OCI-LY1 (cell line): ENCODE measurements around the gene PTPRCAP.

Experiments used
- H2AFZ ChIP-seq: fragments of 200-600 bp; sonication (generic), shearing (Covaris generic); 2 replicates; pipeline ENCODE4 v1.6.0; 2014; ENCODE audit warnings: antibody characterized with exemption, mild to moderate bottlenecking, low read length
- H3F3A ChIP-seq: fragments of 200-600 bp; sonication (generic), shearing (Covaris generic); 2 replicates; pipeline ENCODE4 v1.6.0; 2014; ENCODE audit warnings: mild to moderate bottlenecking, antibody characterized with exemption, low read length, moderate library complexity; ENCODE audit not compliant: insufficient read depth
- H3K27ac ChIP-seq: fragments of 200-600 bp; sonication (generic); 2 replicates; pipeline ENCODE4 v1.5.1; 2014; ENCODE audit warnings: low read length, mixed run types, mild to moderate bottlenecking, low read depth; ENCODE audit not compliant: poor library complexity, severe bottlenecking
- H3K27me3 ChIP-seq: fragments of 200-600 bp; sonication (generic); 2 replicates; pipeline ENCODE4 v1.6.0; 2014; ENCODE audit warnings: antibody characterized with exemption, mild to moderate bottlenecking, low read length, moderate library complexity; ENCODE audit not compliant: insufficient read depth
- H3K36me3 ChIP-seq: fragments of 200-600 bp; sonication (generic); 2 replicates; pipeline ENCODE4 v1.6.1; 2014; ENCODE audit warnings: mild to moderate bottlenecking, antibody characterized with exemption, low read length, moderate library complexity, mixed read lengths; ENCODE audit not compliant: insufficient read depth
- H3K4me1 ChIP-seq: fragments of 200-600 bp; sonication (generic); 2 replicates; pipeline ENCODE4 v1.5.1; 2014; ENCODE audit warnings: mild to moderate bottlenecking, low read length, moderate library complexity; ENCODE audit not compliant: insufficient read depth, severe bottlenecking
- H3K4me2 ChIP-seq: fragments of 200-600 bp; sonication (generic), shearing (Covaris generic); 2 replicates; pipeline ENCODE4 v1.6.1; 2014; ENCODE audit warnings: low read length
- H3K4me3 ChIP-seq: fragments of 200-600 bp; sonication (generic); 2 replicates; pipeline ENCODE4 v1.5.1; 2014; ENCODE audit warnings: low read length, low read depth, mild to moderate bottlenecking, mixed read lengths; ENCODE audit not compliant: poor library complexity, severe bottlenecking
- H3K79me2 ChIP-seq: fragments of 200-600 bp; shearing (Covaris generic); 2 replicates; pipeline ENCODE4 v1.6.1; 2016; ENCODE audit warnings: mixed run types, low read length, mixed read lengths; ENCODE audit not compliant: insufficient read depth
- H3K9ac ChIP-seq: fragments of 200-600 bp; sonication (generic), shearing (Covaris generic); 2 replicates; pipeline ENCODE4 v1.6.1; 2014; ENCODE audit warnings: mild to moderate bottlenecking, low read length, mixed read lengths
- H3K9me2 ChIP-seq: fragments of 200-600 bp; sonication (generic), shearing (Covaris generic); 2 replicates; pipeline ENCODE4 v1.6.1; 2014; ENCODE audit warnings: low read depth, mild to moderate bottlenecking, low read length, mixed read lengths
- H3K9me3 ChIP-seq: fragments of 200-600 bp; shearing (Covaris generic); 2 replicates; pipeline ENCODE4 v1.6.1; 2014; ENCODE audit warnings: low read length, mixed read lengths
- H4K20me1 ChIP-seq: fragments of 200-600 bp; sonication (generic), shearing (Covaris generic); 2 replicates; pipeline ENCODE4 v1.6.0; 2016; ENCODE audit warnings: mild to moderate bottlenecking, low read length; ENCODE audit not compliant: insufficient read depth
- EZH2 ChIP-seq: fragments of 200-600 bp; sonication (generic), shearing (Covaris generic); IDR thresholded peaks from 2 replicates; pipeline ENCODE4 v1.8.0; 2017; ENCODE audit warnings: borderline replicate concordance, mixed run types, mild to moderate bottlenecking, antibody characterized with exemption, low read length, moderate library complexity, mixed read lengths
- TF ChIP-seq, protein P1 (sequence below): fragments of 200-600 bp; sonication (generic), shearing (Covaris generic); IDR thresholded peaks from 2 replicates; pipeline ENCODE4 v1.5.1; 2017; ENCODE audit warnings: mild to moderate bottlenecking, antibody characterized with exemption, low read length, moderate library complexity, mixed read lengths

Gene PTPRCAP

DNA sequence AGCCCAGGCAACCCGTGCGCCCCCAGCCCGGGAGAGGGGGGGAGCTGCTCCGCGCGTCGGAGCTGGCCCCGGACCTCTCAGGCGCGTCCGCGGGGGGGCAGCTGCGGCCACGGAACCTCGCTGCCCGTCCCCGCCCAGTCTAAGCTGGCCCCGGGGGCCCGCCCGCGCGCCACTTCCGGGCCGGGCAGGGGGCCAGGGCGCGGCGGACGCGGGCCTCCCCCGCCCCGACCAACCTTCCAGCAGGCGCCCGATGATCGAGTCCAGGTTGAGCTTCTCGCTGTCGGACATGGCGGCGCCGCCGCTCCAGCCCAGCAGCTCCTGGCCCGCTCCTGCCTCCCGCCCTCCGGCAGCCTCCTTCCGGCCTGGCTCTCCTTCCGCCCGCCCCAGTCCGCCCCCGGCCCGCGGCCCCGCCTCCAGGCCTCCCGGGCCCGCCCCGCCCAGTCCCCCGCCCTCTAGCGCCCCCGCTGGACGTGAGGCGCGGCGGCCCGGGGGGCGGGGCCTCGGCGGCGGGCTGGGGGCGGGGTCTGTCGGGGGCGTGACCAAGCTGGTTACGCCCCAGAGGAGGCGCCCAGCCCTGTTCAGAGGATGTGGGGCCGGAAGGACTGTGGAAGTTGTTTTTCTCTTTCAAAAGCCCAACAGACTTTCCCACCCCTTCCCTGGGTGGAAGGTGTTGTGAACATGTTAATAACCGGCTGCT is 35.8 kb downstream of the PTPRCAP start, which contains the start of gene PPP1CA:
PPP1CA (minus strand) TSS at position 364 of the 697 bp plus-strand sequence; CDS start at position 288, 76 bp downstream.
- TF ChIP-seq EZH2 = no peak
- TF ChIP-seq, protein P1, sequence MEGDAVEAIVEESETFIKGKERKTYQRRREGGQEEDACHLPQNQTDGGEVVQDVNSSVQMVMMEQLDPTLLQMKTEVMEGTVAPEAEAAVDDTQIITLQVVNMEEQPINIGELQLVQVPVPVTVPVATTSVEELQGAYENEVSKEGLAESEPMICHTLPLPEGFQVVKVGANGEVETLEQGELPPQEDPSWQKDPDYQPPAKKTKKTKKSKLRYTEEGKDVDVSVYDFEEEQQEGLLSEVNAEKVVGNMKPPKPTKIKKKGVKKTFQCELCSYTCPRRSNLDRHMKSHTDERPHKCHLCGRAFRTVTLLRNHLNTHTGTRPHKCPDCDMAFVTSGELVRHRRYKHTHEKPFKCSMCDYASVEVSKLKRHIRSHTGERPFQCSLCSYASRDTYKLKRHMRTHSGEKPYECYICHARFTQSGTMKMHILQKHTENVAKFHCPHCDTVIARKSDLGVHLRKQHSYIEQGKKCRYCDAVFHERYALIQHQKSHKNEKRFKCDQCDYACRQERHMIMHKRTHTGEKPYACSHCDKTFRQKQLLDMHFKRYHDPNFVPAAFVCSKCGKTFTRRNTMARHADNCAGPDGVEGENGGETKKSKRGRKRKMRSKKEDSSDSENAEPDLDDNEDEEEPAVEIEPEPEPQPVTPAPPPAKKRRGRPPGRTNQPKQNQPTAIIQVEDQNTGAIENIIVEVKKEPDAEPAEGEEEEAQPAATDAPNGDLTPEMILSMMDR = peak; percentile 3; the same call in 1 of the 2 replicates
- no peak within 1 kb of the TSS for H2AFZ ChIP-seq
- H3K36me3 ChIP-seq = peaks cover 38% of the 10 kb centered on the region
- peak within 1 kb of the TSS; percentile 93 for H3K27ac ChIP-seq
- peaks cover 9% of the 10 kb centered on the region; the same call in 1 of the 2 replicates for H3K79me2 ChIP-seq
- peaks cover 89% of the 10 kb centered on the region for H3K4me1 ChIP-seq
- no peaks in the 10 kb centered on the region; the same call in 1 of the 2 replicates for H3F3A ChIP-seq
- H3K9me3 ChIP-seq = no peaks in the 10 kb centered on the region
- peak within 1 kb of the TSS; percentile 96 for H3K9ac ChIP-seq
- peak within 1 kb of the TSS; percentile 94 for H3K4me3 ChIP-seq
- H3K27me3 ChIP-seq = no peaks in the 10 kb centered on the region
- H3K9me2 ChIP-seq = no peaks in the 10 kb centered on the region
- H3K4me2 ChIP-seq = peak within 1 kb of the TSS; percentile 96
- no peaks in the 10 kb centered on the region for H4K20me1 ChIP-seq

DNA sequence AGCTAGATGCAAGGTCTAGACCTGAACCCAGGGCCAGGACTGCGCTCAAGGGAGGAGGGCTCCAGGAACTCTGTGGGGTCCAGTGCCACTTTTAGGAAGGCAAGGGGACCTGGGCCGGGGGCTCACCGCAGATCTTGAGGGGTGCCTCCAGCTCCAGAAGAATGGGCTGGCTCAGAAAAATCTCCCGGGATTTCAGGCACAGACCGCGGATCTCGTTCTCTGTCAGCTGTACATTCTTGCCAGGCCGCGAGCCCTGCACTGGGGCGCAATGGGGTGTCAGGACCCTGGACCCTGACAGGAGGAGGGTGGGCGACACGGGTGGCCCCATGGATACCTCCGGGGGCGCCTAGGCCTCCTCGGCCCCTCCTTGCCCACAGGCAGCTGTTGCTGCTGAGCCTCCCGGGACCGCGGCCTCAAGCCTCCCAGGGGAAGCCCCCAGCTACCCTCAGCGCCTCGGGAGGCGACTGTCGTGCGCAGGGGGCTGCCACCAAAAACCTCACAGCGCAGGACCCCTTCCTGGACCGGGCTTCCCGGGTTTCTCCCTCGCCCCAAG is 36.5 kb downstream of the PTPRCAP start:
- peaks cover 40% of the 10 kb centered on the region for H3K36me3 ChIP-seq
- peak overlapping the region; percentile 96 for H3K9ac ChIP-seq
- H3K9me2 ChIP-seq = no peaks in the 10 kb centered on the region
- peak overlapping the region; percentile 94 for H3K4me3 ChIP-seq
- peaks cover 9% of the 10 kb centered on the region; the same call in 1 of the 2 replicates for H3K79me2 ChIP-seq
- H3K9me3 ChIP-seq = no peaks in the 10 kb centered on the region
- no peak overlapping the region for H2AFZ ChIP-seq
- H3K4me2 ChIP-seq = peak overlapping the region; percentile 96
- H3K4me1 ChIP-seq = peaks cover 83% of the 10 kb centered on the region
- no peaks in the 10 kb centered on the region for H3K27me3 ChIP-seq
- H3K27ac ChIP-seq = peak overlapping the region; percentile 71
- H4K20me1 ChIP-seq = no peaks in the 10 kb centered on the region
- no peaks in the 10 kb centered on the region; the same call in 1 of the 2 replicates for H3F3A ChIP-seq
- no peak for TF ChIP-seq EZH2
- TF ChIP-seq, protein P1 = no peak

DNA sequence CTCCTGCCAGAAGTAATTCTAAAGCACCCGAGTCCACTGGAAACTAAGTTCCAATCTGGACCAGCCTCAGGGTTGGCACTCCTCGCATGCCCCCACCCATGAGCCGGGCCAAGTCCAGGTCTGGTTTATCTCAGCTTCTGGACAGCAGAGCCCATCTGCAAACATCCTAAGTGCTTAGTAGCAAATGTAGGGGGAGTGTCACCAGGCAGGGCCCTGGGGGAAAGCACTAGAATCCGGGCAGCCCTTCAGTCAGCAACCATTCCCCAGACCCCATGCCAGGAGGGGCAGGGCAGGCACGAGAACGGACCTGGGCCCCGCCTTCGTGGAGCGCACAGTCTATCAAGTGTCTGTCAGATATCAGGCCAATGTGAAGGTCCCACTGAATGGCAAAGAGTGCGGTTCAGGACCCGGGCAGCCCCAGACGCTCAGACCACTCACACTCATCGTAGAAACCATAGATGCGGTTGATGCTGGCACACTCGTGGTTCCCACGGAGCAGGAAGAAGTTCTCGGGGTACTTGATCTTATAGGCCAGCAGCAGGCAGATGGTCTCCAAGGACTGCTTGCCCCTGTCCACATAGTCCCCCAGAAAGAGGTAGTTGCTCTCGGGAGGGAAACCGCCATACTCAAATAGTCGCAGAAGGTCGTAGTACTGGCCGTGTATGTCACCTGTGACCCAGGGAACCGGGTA is 37.1 kb downstream of the PTPRCAP start:
- Histone ChIP-seq H3F3A (no peaks in the 10 kb centered on the region; the same call in 1 of the 2 replicates), H3K4me1 (peaks cover 77% of the 10 kb centered on the region), H3K27ac (peak overlapping the region; percentile 71), H3K4me2 (peak overlapping the region; percentile 96), H3K27me3 (no peaks in the 10 kb centered on the region), H4K20me1 (no peaks in the 10 kb centered on the region), H3K9ac (peak overlapping the region; percentile 96), H3K9me3 (no peaks in the 10 kb centered on the region), H3K79me2 (peaks cover 9% of the 10 kb centered on the region; the same call in 1 of the 2 replicates), H3K4me3 (peak overlapping the region; percentile 94), H3K9me2 (no peaks in the 10 kb centered on the region), H3K36me3 (peaks cover 43% of the 10 kb centered on the region), H2AFZ (no peak overlapping the region)
- TF ChIP-seq, protein P1 = no peak
- no peak for TF ChIP-seq EZH2
